Spleen (tissue), 7 donors: ENCODE results near the gene METRNL.

Source experiments
- POLR2A ChIP-seq, 3 donors: fragments of 450-650 bp; IDR thresholded peaks; one replicate each; pipeline ENCODE4 v1.5.1; 2017; ENCODE audit warnings: antibody characterized with exemption in 3 of 3, mild to moderate bottlenecking in 1 of 3
- POLR2AphosphoS5 ChIP-seq, 3 donors: sonication (generic); formaldehyde crosslinking; IDR thresholded peaks; one replicate each; pipeline ENCODE4 v1.5.1; 2017; ENCODE audit warnings: antibody characterized with exemption in 3 of 3
- TF ChIP-seq, protein P1 (sequence below), 11 experiments: fragments of 200-600 bp in 7 of 11; fragments of 450-650 bp in 4 of 11; sonication (generic) in 4 of 11; IDR thresholded peaks in 8 of 11; conservative IDR thresholded peaks in 3 of 11; 1 replicate in 7 of 11; 2 replicates in 4 of 11; pipeline versions ENCODE4 v1.4.0 to v1.8.0; 2016 to 2021; ENCODE audit warnings: antibody characterized with exemption in 11 of 11, inconsistent platforms in 4 of 11, mild to moderate bottlenecking in 1 of 11
- donor health status: DM: no; HTN: no; CAD: no; lungs with moderate emphysema.
- donor health status: DM: no; HTN: no; CAD: no.
- donor health status: DM: no; HTN: no; CAD: no.

DNA sequence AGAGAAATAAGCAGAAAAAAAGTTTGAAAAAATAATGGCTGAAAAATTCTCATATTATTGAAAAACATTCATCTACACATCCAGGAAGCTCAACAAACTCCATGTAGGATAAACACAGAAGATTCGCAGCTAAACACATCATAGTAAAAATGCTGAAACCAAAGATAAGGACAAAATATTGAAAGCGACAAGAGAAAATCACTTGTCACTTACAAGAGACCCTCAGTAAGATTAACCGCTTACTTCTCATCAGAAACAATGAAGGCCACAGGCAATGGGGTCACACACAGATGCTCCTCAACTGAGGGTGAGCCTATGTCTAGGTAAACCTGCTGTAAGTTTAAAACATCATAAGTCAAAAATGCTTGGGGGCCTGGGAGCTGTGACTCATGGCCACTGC, 38.1 kb upstream of the METRNL start:
- TF ChIP-seq, protein P1, sequence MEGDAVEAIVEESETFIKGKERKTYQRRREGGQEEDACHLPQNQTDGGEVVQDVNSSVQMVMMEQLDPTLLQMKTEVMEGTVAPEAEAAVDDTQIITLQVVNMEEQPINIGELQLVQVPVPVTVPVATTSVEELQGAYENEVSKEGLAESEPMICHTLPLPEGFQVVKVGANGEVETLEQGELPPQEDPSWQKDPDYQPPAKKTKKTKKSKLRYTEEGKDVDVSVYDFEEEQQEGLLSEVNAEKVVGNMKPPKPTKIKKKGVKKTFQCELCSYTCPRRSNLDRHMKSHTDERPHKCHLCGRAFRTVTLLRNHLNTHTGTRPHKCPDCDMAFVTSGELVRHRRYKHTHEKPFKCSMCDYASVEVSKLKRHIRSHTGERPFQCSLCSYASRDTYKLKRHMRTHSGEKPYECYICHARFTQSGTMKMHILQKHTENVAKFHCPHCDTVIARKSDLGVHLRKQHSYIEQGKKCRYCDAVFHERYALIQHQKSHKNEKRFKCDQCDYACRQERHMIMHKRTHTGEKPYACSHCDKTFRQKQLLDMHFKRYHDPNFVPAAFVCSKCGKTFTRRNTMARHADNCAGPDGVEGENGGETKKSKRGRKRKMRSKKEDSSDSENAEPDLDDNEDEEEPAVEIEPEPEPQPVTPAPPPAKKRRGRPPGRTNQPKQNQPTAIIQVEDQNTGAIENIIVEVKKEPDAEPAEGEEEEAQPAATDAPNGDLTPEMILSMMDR (IDR thresholded peaks at IDR 0.05 in 8 of 11, conservative IDR thresholded peaks at IDR 0.05 in 3 of 11) = no peak
- TF ChIP-seq POLR2A (IDR thresholded peaks at IDR 0.05) = no peak
- TF ChIP-seq POLR2AphosphoS5 (IDR thresholded peaks at IDR 0.05) = no peak
